Mesendoderm (in vitro differentiated cells): Measurements from ENCODE around the gene SLC35D3.
"Not testable (repeated sequence)": the region's sequence is repeated elsewhere in the genome, so short reads cannot be mapped to it uniquely, and the experiment has no call there.

ENCODE experiments used
- DNase-seq: peaks from one replicate; pipeline ENCODE4 v3.0.0; 2013
- H2AK5ac ChIP-seq: 2 replicates; pipeline ENCODE4 v1.6.1; 2013; ENCODE audit warnings: low read length, inconsistent platforms
- H2BK120ac ChIP-seq: 2 replicates; pipeline ENCODE4 v1.6.1; 2013; ENCODE audit warnings: low read depth, mild to moderate bottlenecking, low read length, moderate library complexity, mixed read lengths
- H2BK15ac ChIP-seq: replicated peaks from 2 replicates; pipeline ENCODE4 v1.6.1; 2013; ENCODE audit warnings: low read depth, mild to moderate bottlenecking, moderate library complexity
- H2BK5ac ChIP-seq: 2 replicates; pipeline ENCODE4 v1.6.1; 2013; ENCODE audit warnings: low read length, inconsistent platforms
- H3K18ac ChIP-seq: 2 replicates; pipeline ENCODE4 v1.6.1; 2013; ENCODE audit warnings: mild to moderate bottlenecking, low read length, mixed read lengths
- H3K23ac ChIP-seq: one replicate; pipeline ENCODE4 v1.6.1; 2013; ENCODE audit warnings: low read length
- H3K27ac ChIP-seq: 2 replicates; pipeline ENCODE4 v1.5.1; 2013; ENCODE audit warnings: low read depth, mild to moderate bottlenecking, inconsistent platforms, low read length, moderate library complexity
- H3K27me3 ChIP-seq: 2 replicates; pipeline ENCODE4 v1.6.1; 2013; ENCODE audit warnings: low read length, control low read depth, mild to moderate bottlenecking, inconsistent platforms; ENCODE audit not compliant: insufficient read depth, poor library complexity
- H3K36me3 ChIP-seq: 2 replicates; pipeline ENCODE4 v1.6.1; 2013; ENCODE audit warnings: low read length, inconsistent platforms; ENCODE audit not compliant: control insufficient read depth, insufficient read depth
- H3K4ac ChIP-seq: one replicate; pipeline ENCODE4 v1.6.1; 2013; ENCODE audit warnings: low read depth, mild to moderate bottlenecking, low read length, moderate library complexity
- H3K4me1 ChIP-seq: 2 replicates; pipeline ENCODE4 v1.6.1; 2013; ENCODE audit warnings: low read depth, low read length, inconsistent platforms; ENCODE audit not compliant: control insufficient read depth
- H3K4me2 ChIP-seq: 2 replicates; pipeline ENCODE4 v1.6.1; 2013; ENCODE audit warnings: low read length
- H3K4me3 ChIP-seq: 2 replicates; pipeline ENCODE4 v1.5.1; 2013; ENCODE audit warnings: mild to moderate bottlenecking, low read length
- H3K56ac ChIP-seq: one replicate; pipeline ENCODE4 v1.6.1; 2013; ENCODE audit warnings: low read length
- H3K79me1 ChIP-seq: 2 replicates; pipeline ENCODE4 v1.6.1; 2013; ENCODE audit warnings: low read length, inconsistent platforms
- H3K79me2 ChIP-seq: 2 replicates; pipeline ENCODE4 v1.6.1; 2013; ENCODE audit warnings: mild to moderate bottlenecking, low read length; ENCODE audit not compliant: control insufficient read depth, insufficient read depth
- H3K9ac ChIP-seq: 2 replicates; pipeline ENCODE4 v1.6.1; 2013; ENCODE audit warnings: low read length, inconsistent platforms
- H4K5ac ChIP-seq: one replicate; pipeline ENCODE4 v1.6.1; 2013; ENCODE audit warnings: low read length
- H4K8ac ChIP-seq: one replicate; pipeline ENCODE4 v1.6.1; 2013; ENCODE audit warnings: low read depth, mild to moderate bottlenecking, control low read depth, low read length, moderate library complexity
- WGBS: extraction: QIAGEN DNeasy Blood & Tissue Kit; methylation state at CpG from one replicate; pipeline ENCODE4 v1.1.7; 2013; ENCODE audit warnings: low lambda C conversion rate, missing lambda C conversion rate; ENCODE audit not compliant: insufficient coverage; ENCODE audit errors: extremely low coverage; 5-methylcytosine and 5-hydroxymethylcytosine counted together

SLC35D3 gene

DNA sequence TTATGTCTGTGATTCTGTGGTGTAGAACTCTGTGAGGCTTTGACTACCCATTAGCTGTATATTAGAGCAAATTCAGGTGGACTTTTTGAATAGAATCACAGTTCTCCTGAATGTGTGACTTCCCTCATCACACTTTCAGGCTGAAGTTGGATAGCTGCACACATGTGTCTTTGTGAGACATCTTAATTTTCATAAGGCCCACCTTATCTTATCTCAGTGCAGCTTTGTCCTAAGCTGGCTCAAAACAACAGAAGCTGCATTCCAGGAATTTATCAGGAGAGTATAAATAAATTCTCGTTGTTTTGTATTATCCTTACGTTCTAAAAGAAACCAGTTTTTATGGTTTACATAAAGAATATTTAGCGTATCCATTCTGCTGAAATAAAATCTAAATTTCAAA, 26.2 kb upstream of the SLC35D3 start:
- no peak overlapping the region for H2BK120ac ChIP-seq
- H3K79me2 ChIP-seq: no peaks in the 10 kb centered on the region
- H3K4me3 ChIP-seq: no peak overlapping the region
- H3K27me3 ChIP-seq: no peaks in the 10 kb centered on the region
- H3K56ac ChIP-seq: no peak overlapping the region
- H3K18ac ChIP-seq: no peak overlapping the region
- H4K5ac ChIP-seq: no peak overlapping the region
- H2AK5ac ChIP-seq: no peak overlapping the region
- no peaks in the 10 kb centered on the region for H3K79me1 ChIP-seq
- H3K4me2 ChIP-seq: no peak overlapping the region
- H3K4ac ChIP-seq: no peak overlapping the region
- no peak overlapping the region for H3K27ac ChIP-seq
- H3K9ac ChIP-seq: no peak overlapping the region
- H3K4me1 ChIP-seq: no peaks in the 10 kb centered on the region
- H3K23ac ChIP-seq: no peak overlapping the region
- no CpG with 5 or more reads among the region's 3 CpGs for WGBS
- H2BK15ac ChIP-seq: no peak overlapping the region
- H2BK5ac ChIP-seq: no peak overlapping the region
- H3K36me3 ChIP-seq: no peaks in the 10 kb centered on the region
- no peak for DNase-seq
- H4K8ac ChIP-seq: no peak overlapping the region

DNA sequence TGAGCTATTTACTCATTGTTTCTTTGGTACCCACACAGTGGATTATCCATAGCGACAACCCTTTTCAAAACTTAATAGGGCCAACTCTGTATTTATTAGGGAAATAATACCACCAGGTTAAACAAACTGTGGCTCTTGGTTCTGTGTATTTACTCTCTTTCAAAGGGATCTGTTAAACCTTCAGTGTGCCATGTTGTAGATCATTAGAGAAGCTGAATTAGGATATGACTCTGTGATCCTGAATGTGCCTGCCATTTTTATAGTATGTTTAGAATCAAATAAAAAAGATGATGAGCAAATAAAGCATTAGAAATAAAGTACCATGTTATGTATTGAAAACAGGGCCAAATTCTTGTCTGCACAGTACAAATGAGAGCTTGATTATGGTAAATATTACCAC, 25.0 kb upstream of the SLC35D3 start:
- no peaks in the 10 kb centered on the region for H3K27me3 ChIP-seq
- H3K4me2 ChIP-seq: no peak overlapping the region
- H3K23ac ChIP-seq: no peak overlapping the region
- no peak overlapping the region for H3K4me3 ChIP-seq
- H3K79me1 ChIP-seq: no peaks in the 10 kb centered on the region
- no peak overlapping the region for H3K56ac ChIP-seq
- no peak overlapping the region for H3K4ac ChIP-seq
- no peaks in the 10 kb centered on the region for H3K4me1 ChIP-seq
- H2BK5ac ChIP-seq: no peak overlapping the region
- no peak for DNase-seq
- no CpG with 5 or more reads among the region's 1 CpG for WGBS
- H2BK120ac ChIP-seq: no peak overlapping the region
- H3K9ac ChIP-seq: no peak overlapping the region
- H3K18ac ChIP-seq: no peak overlapping the region
- no peak overlapping the region for H4K5ac ChIP-seq
- H2AK5ac ChIP-seq: no peak overlapping the region
- H3K36me3 ChIP-seq: no peaks in the 10 kb centered on the region
- H3K79me2 ChIP-seq: no peaks in the 10 kb centered on the region
- no peak overlapping the region for H4K8ac ChIP-seq
- H3K27ac ChIP-seq: no peak overlapping the region
- H2BK15ac ChIP-seq: no peak overlapping the region

DNA sequence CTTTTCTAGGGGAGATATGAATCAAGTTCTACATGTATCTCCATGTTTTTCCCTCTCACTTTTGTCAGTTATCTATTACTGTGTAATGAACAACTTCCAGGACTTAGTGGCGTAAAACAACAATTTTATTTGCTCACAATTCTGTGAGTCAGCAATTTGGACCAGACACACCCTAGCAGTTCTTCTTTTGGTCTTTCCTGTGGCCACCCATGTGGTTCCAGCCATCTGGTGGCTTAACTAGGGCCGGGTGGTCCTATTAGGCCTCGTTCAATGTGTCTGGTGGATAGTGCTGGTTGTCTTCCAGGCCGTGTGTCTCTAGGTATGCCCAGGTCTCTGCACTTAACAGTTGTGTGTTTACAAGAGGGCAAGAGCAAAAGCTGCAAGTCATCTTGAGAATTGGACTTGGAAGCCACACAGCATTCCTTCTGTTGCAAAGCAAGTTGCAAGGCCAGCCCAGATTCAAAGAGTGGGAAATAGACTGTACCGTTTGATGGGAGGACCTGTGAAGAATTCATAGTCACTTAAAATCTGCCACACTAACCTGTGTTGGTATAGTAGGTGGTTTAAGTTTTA, 20.8 kb upstream of the SLC35D3 start:
- no peak overlapping the region for H4K8ac ChIP-seq
- no peaks in the 10 kb centered on the region for H3K36me3 ChIP-seq
- H2BK5ac ChIP-seq: no peak overlapping the region
- H2BK15ac ChIP-seq: no peak overlapping the region
- DNase-seq: no peak
- no peak overlapping the region for H4K5ac ChIP-seq
- H3K79me1 ChIP-seq: no peaks in the 10 kb centered on the region
- no peak overlapping the region for H3K27ac ChIP-seq
- H3K18ac ChIP-seq: no peak overlapping the region
- no peak overlapping the region for H3K23ac ChIP-seq
- H3K4me1 ChIP-seq: no peaks in the 10 kb centered on the region
- H3K27me3 ChIP-seq: no peaks in the 10 kb centered on the region
- no peak overlapping the region for H2BK120ac ChIP-seq
- no peaks in the 10 kb centered on the region for H3K79me2 ChIP-seq
- no peak overlapping the region for H3K9ac ChIP-seq
- no peak overlapping the region for H3K4me2 ChIP-seq
- H3K4me3 ChIP-seq: no peak overlapping the region
- H3K4ac ChIP-seq: no peak overlapping the region
- H3K56ac ChIP-seq: no peak overlapping the region
- H2AK5ac ChIP-seq: no peak overlapping the region
- WGBS: no CpG with 5 or more reads among the region's 5 CpGs

DNA sequence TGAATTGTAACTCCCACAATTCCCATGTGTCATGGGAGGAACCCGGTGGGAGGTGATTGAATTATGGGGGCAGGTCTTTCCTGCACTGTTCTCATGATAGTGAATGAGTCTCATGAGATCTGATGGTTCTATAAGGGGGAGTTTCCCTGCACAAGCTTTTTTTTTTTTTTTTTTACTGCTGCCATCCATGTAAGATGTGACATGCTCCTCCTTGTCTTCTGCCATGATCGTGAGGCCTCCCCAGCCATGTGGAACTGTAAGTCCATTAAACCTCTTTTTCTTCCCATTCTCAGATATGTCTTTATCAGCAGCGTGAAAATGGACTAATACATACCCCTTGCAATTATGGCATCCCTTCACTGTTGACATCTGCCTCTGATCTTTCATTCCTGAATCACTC, 17.6 kb upstream of the SLC35D3 start:
- H3K36me3 ChIP-seq, H4K5ac ChIP-seq, H3K4ac ChIP-seq, H2BK15ac ChIP-seq, H3K27ac ChIP-seq, H3K4me3 ChIP-seq, H3K9ac ChIP-seq, H3K4me2 ChIP-seq, H3K4me1 ChIP-seq, DNase-seq, H2BK5ac ChIP-seq, H3K79me2 ChIP-seq, H3K79me1 ChIP-seq, H4K8ac ChIP-seq, H3K27me3 ChIP-seq, H2BK120ac ChIP-seq, H2AK5ac ChIP-seq, H3K18ac ChIP-seq, H3K56ac ChIP-seq, H3K23ac ChIP-seq: not testable (repeated sequence)
- no CpG with 5 or more reads among the region's 3 CpGs for WGBS

DNA sequence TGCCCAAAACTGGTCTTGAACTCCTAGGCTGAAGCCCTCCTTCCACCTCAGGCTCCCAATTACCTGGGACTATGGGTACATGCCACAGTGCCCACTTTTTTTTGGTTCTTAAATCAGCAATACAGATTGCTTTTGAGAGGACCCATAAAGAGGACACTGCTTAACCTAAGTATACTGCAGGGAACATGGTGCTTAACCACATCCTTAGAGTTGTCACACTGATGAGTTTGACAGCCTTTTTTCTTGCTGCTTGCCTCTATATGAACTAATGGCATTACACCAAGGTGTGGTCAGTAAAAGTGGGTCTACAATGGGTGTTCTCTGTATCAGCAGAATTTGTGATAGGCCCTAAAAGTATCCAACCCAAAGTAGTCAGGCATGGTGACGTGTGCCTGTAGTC, 7.2 kb upstream of the SLC35D3 start:
- H3K18ac ChIP-seq: no peak overlapping the region
- no peak overlapping the region for H4K5ac ChIP-seq
- no peak overlapping the region for H2AK5ac ChIP-seq
- H3K27me3 ChIP-seq: no peaks in the 10 kb centered on the region
- H3K23ac ChIP-seq: no peak overlapping the region
- H3K79me2 ChIP-seq: no peaks in the 10 kb centered on the region
- H3K36me3 ChIP-seq: no peaks in the 10 kb centered on the region
- no peak overlapping the region for H3K4ac ChIP-seq
- H2BK15ac ChIP-seq: no peak overlapping the region
- no peaks in the 10 kb centered on the region for H3K4me1 ChIP-seq
- H3K9ac ChIP-seq: no peak overlapping the region
- no peak overlapping the region for H3K56ac ChIP-seq
- H2BK120ac ChIP-seq: no peak overlapping the region
- H3K4me3 ChIP-seq: no peak overlapping the region
- DNase-seq: no peak
- WGBS: no CpG with 5 or more reads among the region's 1 CpG
- H3K79me1 ChIP-seq: no peaks in the 10 kb centered on the region
- H2BK5ac ChIP-seq: no peak overlapping the region
- H3K4me2 ChIP-seq: no peak overlapping the region
- H4K8ac ChIP-seq: no peak overlapping the region
- no peak overlapping the region for H3K27ac ChIP-seq

DNA sequence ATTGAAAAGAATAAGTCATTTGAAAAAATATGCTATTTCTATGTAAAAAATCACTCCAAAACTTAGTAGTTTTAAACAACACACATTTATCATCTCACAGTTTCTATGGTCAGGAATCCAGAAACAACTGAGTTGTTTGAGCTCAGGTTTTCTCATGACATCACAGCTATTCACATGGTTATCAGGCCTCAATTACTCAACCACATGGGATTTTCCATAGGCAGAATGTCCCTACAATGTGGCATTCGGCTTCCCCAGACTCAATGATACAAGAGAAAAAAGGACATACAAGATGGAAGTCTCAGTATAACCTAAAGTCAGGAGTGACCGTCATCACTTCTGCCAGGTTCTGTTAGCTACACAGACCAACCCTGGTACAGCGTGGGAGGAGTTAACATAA, 3.4 kb upstream of the SLC35D3 start:
- no peaks in the 10 kb centered on the region for H3K79me1 ChIP-seq
- no peak overlapping the region for H3K4me3 ChIP-seq
- WGBS: no CpG with 5 or more reads among the region's 3 CpGs
- H3K27ac ChIP-seq: no peak overlapping the region
- H3K18ac ChIP-seq: no peak overlapping the region
- no peak overlapping the region for H3K4ac ChIP-seq
- no peak overlapping the region for H3K23ac ChIP-seq
- H2AK5ac ChIP-seq: no peak overlapping the region
- peaks cover 12% of the 10 kb centered on the region for H3K27me3 ChIP-seq
- H3K36me3 ChIP-seq: no peaks in the 10 kb centered on the region
- H3K4me2 ChIP-seq: no peak overlapping the region
- H3K4me1 ChIP-seq: no peaks in the 10 kb centered on the region
- H2BK5ac ChIP-seq: no peak overlapping the region
- H2BK15ac ChIP-seq: no peak overlapping the region
- H3K56ac ChIP-seq: no peak overlapping the region
- no peak overlapping the region for H3K9ac ChIP-seq
- no peak overlapping the region for H4K8ac ChIP-seq
- H3K79me2 ChIP-seq: no peaks in the 10 kb centered on the region
- no peak overlapping the region for H2BK120ac ChIP-seq
- no peak overlapping the region for H4K5ac ChIP-seq
- DNase-seq: peak; percentile 11
